Measurements from ENCODE around the gene DDX10.
"Not testable (repeated sequence)": the region's sequence is repeated elsewhere in the genome, so short reads cannot be mapped to it uniquely, and the experiment has no call there.

Gene DDX10

GRCh38 chr11:108779147-108779546 is 114.3 kb downstream of the DDX10 start:
- DNase-seq: not testable (repeated sequence)

GRCh38 chr11:108780119-108780518 is 115.2 kb downstream of the DDX10 start:
- no peak for DNase-seq

GRCh38 chr11:108781946-108782345 is 117.1 kb downstream of the DDX10 start:
- DNase-seq: no peak

- no peak for DNase-seq
Measured at GRCh38 chr11:108786281-108786990, 121.6 kb downstream of the DDX10 start.

- no peak for DNase-seq
Measured at GRCh38 chr11:108787105-108787504, 122.2 kb downstream of the DDX10 start.

GRCh38 chr11:108788565-108789199 is 123.8 kb downstream of the DDX10 start:
- no peak for DNase-seq

- no peak for DNase-seq
Measured at GRCh38 chr11:108790501-108791299, 125.8 kb downstream of the DDX10 start.

- no peak for DNase-seq
Measured at GRCh38 chr11:108793138-108793537, 128.3 kb downstream of the DDX10 start.

GRCh38 chr11:108793611-108794010 is 128.7 kb downstream of the DDX10 start:
- DNase-seq: no peak

- no peak for DNase-seq
Measured at GRCh38 chr11:108796551-108796950, 131.7 kb downstream of the DDX10 start.

GRCh38 chr11:108797578-108798100 is 132.8 kb downstream of the DDX10 start:
- no peak for DNase-seq

GRCh38 chr11:108802492-108802891 is 137.6 kb downstream of the DDX10 start:
- no peak for DNase-seq

- no peak for DNase-seq
Measured at GRCh38 chr11:108803776-108804175, 138.9 kb downstream of the DDX10 start.

- DNase-seq: no peak
Measured at GRCh38 chr11:108804511-108804910, 139.6 kb downstream of the DDX10 start.

GRCh38 chr11:108805030-108805429 is 140.2 kb downstream of the DDX10 start:
- no peak for DNase-seq

GRCh38 chr11:108807262-108807661 is 142.4 kb downstream of the DDX10 start:
- DNase-seq: no peak

- DNase-seq: no peak
Measured at GRCh38 chr11:108813086-108813485, 148.2 kb downstream of the DDX10 start.

- DNase-seq: no peak
Measured at GRCh38 chr11:108817976-108818375, 153.1 kb downstream of the DDX10 start.

- no peak for DNase-seq
Measured at GRCh38 chr11:108818971-108819370, 154.1 kb downstream of the DDX10 start.

GRCh38 chr11:108819957-108820356 is 155.1 kb downstream of the DDX10 start:
- no peak for DNase-seq

- DNase-seq: not testable (repeated sequence)
Measured at GRCh38 chr11:108823960-108824359, 159.1 kb downstream of the DDX10 start.

GRCh38 chr11:108824545-108824944 is 159.7 kb downstream of the DDX10 start:
- DNase-seq: no peak

- no peak for DNase-seq
Measured at GRCh38 chr11:108825381-108825780, 160.5 kb downstream of the DDX10 start.

GRCh38 chr11:108826136-108826535 is 161.3 kb downstream of the DDX10 start:
- no peak for DNase-seq

Measured in NCI-H1048 (cell line).